Right cardiac atrium (tissue), 5 donors: ENCODE results near the gene RFTN2. TPM values are rescaled to one million over a fixed set of nuclear protein-coding genes. Genes with fewer than 3 reads are reported as not detected.
"Not testable (repeated sequence)": the region's sequence is repeated elsewhere in the genome, so short reads cannot be mapped to it uniquely, and the experiment has no call there.

ENCODE experiments used
- ATAC-seq, 2 donors: fragments of 200-7000 bp; cut with Tn5 transposase; one replicate each; pipeline versions ENCODE4 v1.8.0 to v1.9.1; 2020; ENCODE audit warnings: moderate library complexity in 2 of 2, mild to moderate bottlenecking in 1 of 2
- DNase-seq, 3 donors: peaks; one replicate each; pipeline ENCODE4 v3.0.0-alpha.2; 2020
- H3K27ac ChIP-seq: one replicate; pipeline ENCODE4 v1.5.1; 2013; ENCODE audit warnings: mild to moderate bottlenecking, low read length, control low read depth, moderate library complexity
- H3K27me3 ChIP-seq: one replicate; pipeline ENCODE4 v1.6.1; 2013; ENCODE audit not compliant: control insufficient read depth, insufficient read depth
- H3K4me1 ChIP-seq: one replicate; pipeline ENCODE4 v1.6.1; 2013; ENCODE audit warnings: low read length; ENCODE audit not compliant: control insufficient read depth, insufficient read depth
- H3K4me3 ChIP-seq: one replicate; pipeline ENCODE4 v1.5.1; 2013; ENCODE audit warnings: low read length, control low read depth
- H3K9me3 ChIP-seq: one replicate; pipeline ENCODE4 v1.6.1; 2013; ENCODE audit warnings: low read length; ENCODE audit not compliant: control insufficient read depth
- WGBS: extraction: QIAGEN DNeasy Blood & Tissue Kit; methylation state at CpG from one replicate; pipeline ENCODE4 v1.1.7; 2013; 5-methylcytosine and 5-hydroxymethylcytosine counted together
- intact Hi-C, 4 donors: fragments of 100-400 bp; cut with DNase I; formaldehyde crosslinking; loops; one replicate each; pipeline versions ENCODE4 v1.11.0 to v1.14.0; 2022 to 2023
- long read RNA-seq, 4 donors: library from polyadenylated mRNA; unstranded; transcript quantifications; one replicate each; pipeline ENCODE4 v2.0.0, GENCODE V29; 2020 to 2021
- polyA plus RNA-seq: library from polyadenylated mRNA; stranded (reverse); fragments of 200-250 nt; gene quantifications from one replicate; pipeline ENCODE4 v1.2.3, GENCODE V29; 2013
- total RNA-seq, 4 donors: library from RNA; stranded (reverse); fragmentation: NEBNext Ultra II Directional; extraction: Animal tissue kit (Norgen Biotek cat#: 25700); gene quantifications; one replicate each; pipeline ENCODE4 v1.2.1, GENCODE V29; 2021
- donor health status: healthy with polysubstance abuse.
- donor health status: DM: no; HTN: yes; CAD: no.
- donor health status: DM: no; HTN: no; CAD: no.
- donor health status: DM: no; HTN: yes; CAD: no; lungs with severe emphysema.
- donor health status: DM: yes; HTN: yes; CAD: no.

RFTN2 gene
- 1 to 10 TPM; 3.0 to 9.8 (median 9.2) TPM for total RNA-seq
- polyA plus RNA-seq: 3.1 TPM
- long read RNA-seq, donor 1, full-length matches to known transcripts: 10 of 12 reads
- long read RNA-seq, donor 1, partial matches to known transcripts: 0 of 12 reads
- long read RNA-seq, donor 1, other reads (novel, unspliced or antisense): 2 of 12 reads
- long read RNA-seq, donor 2, full-length matches to known transcripts: 1 of 1 reads
- long read RNA-seq, donor 2, partial matches to known transcripts: 0 of 1 reads
- long read RNA-seq, donor 2, other reads (novel, unspliced or antisense): 0 of 1 reads
- long read RNA-seq, donor 3, full-length matches to known transcripts: 5 of 6 reads
- long read RNA-seq, donor 3, partial matches to known transcripts: 0 of 6 reads
- long read RNA-seq, donor 3, other reads (novel, unspliced or antisense): 1 of 6 reads
- long read RNA-seq, donor 4, full-length matches to known transcripts: 2 of 3 reads
- long read RNA-seq, donor 4, partial matches to known transcripts: 0 of 3 reads
- long read RNA-seq, donor 4, other reads (novel, unspliced or antisense): 1 of 3 reads

DNA sequence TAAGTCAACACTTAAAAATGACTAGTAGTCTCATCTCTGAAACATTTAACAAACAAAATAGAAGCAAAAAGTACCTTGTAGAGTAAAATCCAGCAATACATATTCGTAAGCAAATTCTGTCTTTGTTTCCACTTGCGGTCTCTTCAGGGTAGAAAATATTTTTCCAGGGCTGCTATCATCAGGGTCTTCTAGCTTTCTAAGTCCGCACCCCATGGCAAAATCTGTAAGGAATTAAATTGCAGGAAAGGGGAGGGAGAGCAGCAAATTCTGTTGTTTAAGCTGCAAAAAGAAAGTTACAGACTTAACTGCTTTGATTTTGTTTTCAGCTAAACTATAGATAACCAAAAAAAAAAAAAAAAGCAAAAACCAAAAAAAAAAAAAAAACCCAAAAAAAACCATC is at the start of gene RFTN2:
RFTN2 (minus strand) TSS at position 342 of the 400 bp plus-strand sequence; CDS start at position 213, 129 bp downstream.
- Histone ChIP-seq H3K4me3 (peak within 1 kb of the TSS; percentile 78), H3K9me3 (no peaks in the 10 kb centered on the region), H3K27ac (peak within 1 kb of the TSS; percentile 30), H3K27me3 (no peaks in the 10 kb centered on the region), H3K4me1 (no peaks in the 10 kb centered on the region)
- DNase-seq (no peak), ATAC-seq (no peak)
- WGBS: 28% methylated on average over 3 of the region's 3 CpGs
- intact Hi-C loops: no loop called here

GRCh38 chr2:197717863-197718262 is 42.5 kb upstream of the RFTN2 start:
- ATAC-seq (no peak), DNase-seq (no peak)
- intact Hi-C loops: no loop called here
- Histone ChIP-seq H3K4me3 (no peak overlapping the region), H3K27me3 (no peaks in the 10 kb centered on the region), H3K9me3 (no peaks in the 10 kb centered on the region), H3K4me1 (no peaks in the 10 kb centered on the region), H3K27ac (no peak overlapping the region)
- 95% methylated on average over 2 of the region's 2 CpGs for WGBS

- Histone ChIP-seq H3K27me3 (no peaks in the 10 kb centered on the region), H3K27ac (no peak overlapping the region), H3K4me3 (no peak overlapping the region), H3K9me3 (no peaks in the 10 kb centered on the region), H3K4me1 (no peaks in the 10 kb centered on the region)
- WGBS: 95% methylated on average over 3 of the region's 3 CpGs
- ATAC-seq (no peak), DNase-seq (no peak)
- intact Hi-C loops: no loop called here
These were observed 37.9 kb upstream of the RFTN2 start for GRCh38 chr2:197713271-197713670.

GRCh38 chr2:197711578-197711977 is 36.2 kb upstream of the RFTN2 start:
- H3K4me3 ChIP-seq: no peak overlapping the region
- ATAC-seq (no peak), DNase-seq (no peak)
- intact Hi-C loops: no loop called here
- H3K4me1 ChIP-seq: peaks cover 3% of the 10 kb centered on the region
- H3K27ac ChIP-seq: no peak overlapping the region
- H3K9me3 ChIP-seq: no peaks in the 10 kb centered on the region
- no peaks in the 10 kb centered on the region for H3K27me3 ChIP-seq

GRCh38 chr2:197710424-197711042 is 35.1 kb upstream of the RFTN2 start:
- Histone ChIP-seq H3K9me3 (no peaks in the 10 kb centered on the region), H3K4me3 (no peak overlapping the region), H3K27ac (no peak overlapping the region), H3K27me3 (no peaks in the 10 kb centered on the region), H3K4me1 (peaks cover 9% of the 10 kb centered on the region)
- DNase-seq: no peak
- intact Hi-C loops: no loop called here
- no peak for ATAC-seq

- intact Hi-C loops: loop anchor here in 3 of 4 donors (10.0 kb wide), 2 partner anchors 416 to 586 kb away; no protein-coding TSS in a partner anchor
- whole genome bisulfite sequencing: 91% methylated on average over 7 of the region's 7 CpGs
These were observed 33.8 kb upstream of the RFTN2 start for GRCh38 chr2:197709140-197709539.

DNA sequence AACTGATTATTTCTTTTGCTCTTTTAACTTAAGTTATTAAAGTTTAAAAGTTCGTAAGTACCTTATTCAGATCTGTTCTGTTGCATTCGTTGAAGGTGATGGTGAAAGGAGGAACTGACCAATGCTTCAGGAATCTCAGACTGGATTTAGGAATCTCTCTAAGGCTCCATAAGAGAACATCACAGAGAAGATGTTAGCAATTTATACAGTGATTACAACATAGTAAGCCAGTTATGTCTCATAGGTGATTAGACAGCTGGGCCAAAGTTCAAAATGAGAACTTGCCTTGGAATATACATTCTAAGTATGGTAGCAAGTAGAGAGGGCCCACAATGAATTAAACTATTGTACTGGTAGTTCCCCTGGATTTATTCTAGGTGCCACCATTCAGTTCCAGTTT is 32.9 kb upstream of the RFTN2 start:
- intact Hi-C loops: loop anchor here in 3 of 4 donors (10.0 kb wide), 2 partner anchors 416 to 586 kb away; no protein-coding TSS in a partner anchor
- no peak for ATAC-seq
- no peaks in the 10 kb centered on the region for H3K9me3 ChIP-seq
- DNase-seq: no peak
- H3K4me1 ChIP-seq: peaks cover 9% of the 10 kb centered on the region
- H3K27me3 ChIP-seq: no peaks in the 10 kb centered on the region
- H3K27ac ChIP-seq: no peak overlapping the region
- no peak overlapping the region for H3K4me3 ChIP-seq
- 57% methylated on average over 2 of the region's 2 CpGs for WGBS

More at GRCh38 chr2:197709140-197709539, 33.8 kb upstream of the RFTN2 start:
- not testable (repeated sequence) for H3K27me3 ChIP-seq, H3K27ac ChIP-seq, H3K4me1 ChIP-seq, DNase-seq, ATAC-seq, H3K4me3 ChIP-seq, H3K9me3 ChIP-seq

DNA sequence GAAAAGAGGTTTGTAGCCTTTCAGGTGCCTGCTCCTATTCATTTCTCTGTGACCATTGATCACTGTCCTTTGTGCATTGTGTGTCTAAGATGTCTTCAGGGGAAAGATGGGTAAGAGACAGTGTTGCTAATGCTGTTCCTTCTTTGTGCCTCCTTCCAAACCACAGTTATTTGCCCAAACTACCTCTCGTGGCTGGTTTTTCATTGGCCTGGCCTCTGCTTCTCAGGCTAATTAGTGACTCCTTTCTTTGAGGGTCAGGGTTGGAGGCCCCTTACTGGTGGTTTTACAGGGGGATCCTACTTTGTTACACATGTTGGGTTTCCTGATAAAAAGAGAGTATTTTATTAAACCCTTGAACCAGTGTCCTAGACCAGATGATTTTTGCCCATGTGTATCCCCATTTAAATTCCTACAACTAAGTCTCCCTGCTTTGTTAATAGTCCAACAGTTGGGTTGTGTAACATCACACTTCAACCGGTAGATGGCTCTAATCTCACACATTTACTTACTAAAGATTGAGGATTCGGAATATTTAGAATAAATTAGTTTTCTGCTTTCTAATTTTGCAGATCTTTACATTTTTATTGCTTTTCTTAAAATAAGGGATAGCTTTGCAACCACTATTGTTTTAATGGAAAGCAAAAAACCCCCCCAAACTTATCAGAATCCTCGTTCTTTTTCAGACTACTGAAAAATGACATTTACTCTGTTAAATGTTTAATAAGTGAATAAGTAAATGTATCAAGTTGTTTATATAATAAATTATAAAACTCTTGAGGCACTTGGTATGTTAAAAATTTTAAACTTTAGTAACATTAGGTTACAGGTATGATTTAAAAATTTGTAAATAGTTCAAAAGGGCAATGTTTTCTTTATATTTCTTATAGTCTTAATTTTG is 32.2 kb upstream of the RFTN2 start:
- Histone ChIP-seq H3K4me3 (peak overlapping the region; percentile 79), H3K9me3 (no peaks in the 10 kb centered on the region), H3K4me1 (peaks cover 9% of the 10 kb centered on the region), H3K27ac (no peak overlapping the region), H3K27me3 (no peaks in the 10 kb centered on the region)
- DNase-seq: no peak
- ATAC-seq: no peak
- intact Hi-C loops: loop anchor here in 3 of 4 donors (10.0 kb wide), 2 partner anchors 417 to 587 kb away; no protein-coding TSS in a partner anchor
- WGBS: 9% methylated on average over 4 of the region's 4 CpGs

GRCh38 chr2:197706839-197707207 is 31.4 kb upstream of the RFTN2 start:
- DNase-seq (no peak), ATAC-seq (no peak)
- peaks cover 9% of the 10 kb centered on the region for H3K4me1 ChIP-seq
- no peaks in the 10 kb centered on the region for H3K27me3 ChIP-seq
- no peak overlapping the region for H3K27ac ChIP-seq
- intact Hi-C loops: loop anchor here in 3 of 4 donors (10.0 kb wide), 2 partner anchors 418 to 588 kb away; no protein-coding TSS in a partner anchor
- H3K4me3 ChIP-seq: peak overlapping the region; percentile 79
- no peaks in the 10 kb centered on the region for H3K9me3 ChIP-seq
- 62% methylated on average over 5 of the region's 5 CpGs for whole genome bisulfite sequencing
